H9 (cell line): ENCODE measurements around the gene EDRF1. TPM values are rescaled to one million over a fixed set of nuclear protein-coding genes. Genes with fewer than 3 reads are reported as not detected.

Experiments used
- DNase-seq: peaks from one replicate; pipeline ENCODE4 v3.0.0-alpha.2; 2017
- H2AFZ ChIP-seq: one replicate; pipeline ENCODE4 v1.6.1; 2013; ENCODE audit warnings: mild to moderate bottlenecking, low read length, control low read depth, moderate library complexity
- H2AK5ac ChIP-seq: 2 replicates; pipeline ENCODE4 v1.6.1; 2013; ENCODE audit warnings: low read length, control low read depth, mixed read lengths; ENCODE audit not compliant: insufficient read length
- H2BK120ac ChIP-seq: one replicate; pipeline ENCODE4 v1.6.1; 2013; ENCODE audit warnings: low read depth, mild to moderate bottlenecking, low read length, control low read depth, inconsistent platforms; ENCODE audit not compliant: poor library complexity, severe bottlenecking
- H2BK12ac ChIP-seq: 2 replicates; pipeline ENCODE4 v1.6.1; 2013; ENCODE audit warnings: low read length, control low read depth, mixed read lengths, low read depth; ENCODE audit not compliant: insufficient read length
- H2BK15ac ChIP-seq: 2 replicates; pipeline ENCODE4 v1.6.1; 2013; ENCODE audit warnings: low read depth, low read length, control low read depth
- H2BK20ac ChIP-seq: one replicate; pipeline ENCODE4 v1.6.1; 2013; ENCODE audit warnings: low read depth, mild to moderate bottlenecking, low read length, control low read depth, inconsistent platforms; ENCODE audit not compliant: poor library complexity, severe bottlenecking
- H2BK5ac ChIP-seq: 2 replicates; pipeline ENCODE4 v1.6.1; 2013; ENCODE audit warnings: low read length, control low read depth, mixed read lengths; ENCODE audit not compliant: insufficient read length
- H3K14ac ChIP-seq: 2 replicates; pipeline ENCODE4 v1.6.1; 2013; ENCODE audit warnings: low read length, control low read depth; ENCODE audit not compliant: insufficient read depth
- H3K18ac ChIP-seq: 2 replicates; pipeline ENCODE4 v1.6.1; 2013; ENCODE audit warnings: low read depth, mild to moderate bottlenecking, mixed read lengths, low read length, control low read depth; ENCODE audit not compliant: insufficient read length
- H3K23ac ChIP-seq: 2 replicates; pipeline ENCODE4 v1.6.1; 2013; ENCODE audit warnings: low read length, control low read depth, mixed read lengths, low read depth; ENCODE audit not compliant: insufficient read length
- H3K23me2 ChIP-seq: 2 replicates; pipeline ENCODE4 v1.6.1; 2013; ENCODE audit warnings: low read depth, mild to moderate bottlenecking, mixed read lengths, low read length, control low read depth; ENCODE audit not compliant: insufficient read length, poor library complexity, severe bottlenecking
- H3K27ac ChIP-seq: 2 replicates; pipeline ENCODE4 v1.5.1; 2013; ENCODE audit warnings: low read length, control low read depth, mixed read lengths, low read depth; ENCODE audit not compliant: insufficient read length
- H3K27me3 ChIP-seq: 2 replicates; pipeline ENCODE4 v1.6.1; 2013; ENCODE audit warnings: low read length, control low read depth, inconsistent platforms; ENCODE audit not compliant: insufficient read depth
- H3K4ac ChIP-seq: 2 replicates; pipeline ENCODE4 v1.6.1; 2013; ENCODE audit warnings: low read depth, mild to moderate bottlenecking, control low read depth, inconsistent platforms, low read length, moderate library complexity
- H3K4me1 ChIP-seq: 2 replicates; pipeline ENCODE4 v1.6.1; 2013; ENCODE audit warnings: low read length, control low read depth, inconsistent platforms; ENCODE audit not compliant: insufficient read depth
- H3K4me2 ChIP-seq: 2 replicates; pipeline ENCODE4 v1.6.1; 2013; ENCODE audit warnings: low read length, control low read depth, mixed read lengths; ENCODE audit not compliant: insufficient read length, insufficient read depth
- H3K56ac ChIP-seq: 2 replicates; pipeline ENCODE4 v1.6.1; 2013; ENCODE audit warnings: low read depth, mild to moderate bottlenecking, mixed read lengths, low read length, control low read depth; ENCODE audit not compliant: insufficient read length
- H3K79me1 ChIP-seq: 2 replicates; pipeline ENCODE4 v1.6.1; 2013; ENCODE audit warnings: low read depth, mild to moderate bottlenecking, moderate library complexity, low read length, control low read depth, inconsistent platforms; ENCODE audit not compliant: insufficient read depth, poor library complexity, severe bottlenecking
- H3K79me2 ChIP-seq: 2 replicates; pipeline ENCODE4 v1.6.1; 2013; ENCODE audit warnings: low read length, control low read depth, inconsistent platforms; ENCODE audit not compliant: insufficient read depth
- H3K9ac ChIP-seq: 2 replicates; pipeline ENCODE4 v1.6.1; 2013; ENCODE audit warnings: low read length, control low read depth, mixed read lengths; ENCODE audit not compliant: insufficient read length; ENCODE audit errors: extremely low read depth
- H3K9me3 ChIP-seq: one replicate; pipeline ENCODE4 v1.6.1; 2013; ENCODE audit warnings: low read depth, low read length, inconsistent platforms; ENCODE audit not compliant: control insufficient read depth
- H3T11ph ChIP-seq: one replicate; pipeline ENCODE4 v1.6.1; 2013; ENCODE audit warnings: mild to moderate bottlenecking, low read length, control low read depth, inconsistent platforms
- H4K20me1 ChIP-seq: one replicate; pipeline ENCODE4 v1.6.1; 2013; ENCODE audit not compliant: control insufficient read depth, insufficient read length, insufficient read depth
- H4K5ac ChIP-seq: 2 replicates; pipeline ENCODE4 v1.6.1; 2013; ENCODE audit warnings: low read depth, mild to moderate bottlenecking, mixed read lengths, low read length, control low read depth; ENCODE audit not compliant: insufficient read length
- H4K8ac ChIP-seq: replicated peaks from 2 replicates; pipeline ENCODE4 v1.6.1; 2013; ENCODE audit warnings: low read length, control low read depth, mixed read lengths, low read depth; ENCODE audit not compliant: insufficient read length
- H4K91ac ChIP-seq: 2 replicates; pipeline ENCODE4 v1.6.1; 2013; ENCODE audit warnings: low read depth, mild to moderate bottlenecking, moderate library complexity, mixed read lengths, low read length, control low read depth; ENCODE audit not compliant: insufficient read length
- H3K27ac Mint-ChIP-seq, 3 experiments: 2 replicates in 2 of 3; 3 replicates in 1 of 3; pipeline ENCODE4 v1.8.0; 2020 to 2021; ENCODE audit warnings: mixed read lengths in 3 of 3, mild to moderate bottlenecking in 1 of 3, moderate library complexity in 1 of 3
- H3K27me3 Mint-ChIP-seq: 2 replicates; pipeline ENCODE4 v1.8.0; 2021; ENCODE audit warnings: low read depth, mild to moderate bottlenecking, moderate library complexity, mixed read lengths
- H3K36me3 Mint-ChIP-seq, 3 experiments: 2 replicates in 2 of 3; 3 replicates in 1 of 3; pipeline ENCODE4 v1.8.0; 2020 to 2021; ENCODE audit warnings: low read depth in 3 of 3, mixed read lengths in 3 of 3; ENCODE audit not compliant: insufficient read depth in 1 of 3
- H3K4me1 Mint-ChIP-seq, 2 experiments: 2 replicates each; pipeline ENCODE4 v1.8.0; 2020; ENCODE audit warnings: mixed read lengths in 2 of 2
- H3K4me3 Mint-ChIP-seq, 2 experiments: 2 replicates in 1 of 2; 3 replicates in 1 of 2; pipeline ENCODE4 v1.8.0; 2020 to 2021; ENCODE audit warnings: mild to moderate bottlenecking in 2 of 2, mixed read lengths in 2 of 2, moderate library complexity in 1 of 2
- H3K9me3 Mint-ChIP-seq, 2 experiments: 2 replicates in 1 of 2; 3 replicates in 1 of 2; pipeline ENCODE4 v1.8.0; 2020; ENCODE audit warnings: mild to moderate bottlenecking in 2 of 2, mixed read lengths in 2 of 2, moderate library complexity in 1 of 2
- WGBS: extraction: QIAGEN DNeasy Blood & Tissue Kit; methylation state at CpG from one replicate; pipeline ENCODE4 v1.1.7; 2013; ENCODE audit warnings: missing lambda C conversion rate, low lambda C conversion rate, mixed read lengths; ENCODE audit not compliant: insufficient read length; ENCODE audit errors: extremely low coverage; 5-methylcytosine and 5-hydroxymethylcytosine counted together
- total RNA-seq: library from RNA; stranded (reverse); gene quantifications from 2 replicates; pipeline ENCODE4 v1.2.1, GENCODE V29; 2021
- TF ChIP-seq, protein P1 (sequence below): fragments of 200-600 bp; sonication (generic); conservative IDR thresholded peaks from 3 replicates; pipeline ENCODE4 v1.8.0; 2021; ENCODE audit warnings: antibody characterized with exemption, mild to moderate bottlenecking

The EDRF1 gene
- total RNA-seq, 1 experiment from 2014 or later: 51.0 TPM

DNA sequence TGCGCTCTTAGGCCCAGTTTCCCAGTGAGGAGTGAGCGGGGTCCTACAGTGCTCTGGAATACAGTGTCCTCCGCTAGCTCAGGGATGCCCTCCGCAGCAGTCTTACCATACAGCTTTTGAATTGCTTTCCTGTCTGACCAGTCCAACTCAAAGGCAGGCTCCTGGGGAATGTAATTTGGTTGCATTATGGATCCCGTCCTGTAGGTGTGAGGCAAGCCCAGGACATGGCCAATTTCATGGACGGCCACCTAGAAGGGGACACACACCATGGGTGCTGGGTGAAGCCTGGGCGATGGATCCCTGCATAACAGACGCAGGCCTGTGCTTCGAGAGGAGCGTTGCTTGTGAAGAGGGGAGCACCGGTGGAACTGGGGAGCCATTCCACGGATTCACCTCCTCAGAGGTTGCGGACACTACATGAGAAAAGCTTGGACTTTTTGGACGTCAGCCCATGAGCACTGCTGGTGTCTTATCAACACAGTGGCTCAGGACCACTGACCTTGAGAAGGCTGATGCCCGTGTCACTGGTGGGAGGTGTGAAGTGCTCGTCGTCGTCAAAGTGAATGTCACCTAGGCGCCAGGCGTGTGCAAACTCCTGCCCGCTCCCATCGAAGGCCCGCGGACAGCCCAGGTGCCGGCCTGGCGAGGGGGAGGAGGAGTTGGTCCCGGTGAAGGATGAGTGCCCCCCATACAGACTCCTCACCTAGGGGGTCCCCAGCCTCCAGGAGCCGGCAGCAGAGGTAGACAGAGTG lies 52.8 kb downstream of the EDRF1 start:
- no peak overlapping the region for H3K23ac ChIP-seq
- H2BK5ac ChIP-seq: no peak overlapping the region
- H3K14ac ChIP-seq: no peak overlapping the region; the same call in 1 of the 2 replicates
- no peak overlapping the region for H2BK15ac ChIP-seq
- H2AK5ac ChIP-seq: no peak overlapping the region
- H3K27me3 ChIP-seq: no peaks in the 10 kb centered on the region
- H3K4me1 ChIP-seq: no peaks in the 10 kb centered on the region
- TF ChIP-seq, protein P1, sequence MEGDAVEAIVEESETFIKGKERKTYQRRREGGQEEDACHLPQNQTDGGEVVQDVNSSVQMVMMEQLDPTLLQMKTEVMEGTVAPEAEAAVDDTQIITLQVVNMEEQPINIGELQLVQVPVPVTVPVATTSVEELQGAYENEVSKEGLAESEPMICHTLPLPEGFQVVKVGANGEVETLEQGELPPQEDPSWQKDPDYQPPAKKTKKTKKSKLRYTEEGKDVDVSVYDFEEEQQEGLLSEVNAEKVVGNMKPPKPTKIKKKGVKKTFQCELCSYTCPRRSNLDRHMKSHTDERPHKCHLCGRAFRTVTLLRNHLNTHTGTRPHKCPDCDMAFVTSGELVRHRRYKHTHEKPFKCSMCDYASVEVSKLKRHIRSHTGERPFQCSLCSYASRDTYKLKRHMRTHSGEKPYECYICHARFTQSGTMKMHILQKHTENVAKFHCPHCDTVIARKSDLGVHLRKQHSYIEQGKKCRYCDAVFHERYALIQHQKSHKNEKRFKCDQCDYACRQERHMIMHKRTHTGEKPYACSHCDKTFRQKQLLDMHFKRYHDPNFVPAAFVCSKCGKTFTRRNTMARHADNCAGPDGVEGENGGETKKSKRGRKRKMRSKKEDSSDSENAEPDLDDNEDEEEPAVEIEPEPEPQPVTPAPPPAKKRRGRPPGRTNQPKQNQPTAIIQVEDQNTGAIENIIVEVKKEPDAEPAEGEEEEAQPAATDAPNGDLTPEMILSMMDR: no peak
- H3K27ac ChIP-seq: no peak overlapping the region
- no peak for DNase-seq
- H3T11ph ChIP-seq: no peak overlapping the region
- H2BK20ac ChIP-seq: no peak overlapping the region
- H3K18ac ChIP-seq: no peak overlapping the region
- H2BK120ac ChIP-seq: no peak overlapping the region
- WGBS: no CpG with 5 or more reads among the region's 28 CpGs
- no peak overlapping the region for H2AFZ ChIP-seq
- H3K4me2 ChIP-seq: no peak overlapping the region
- no peaks in the 10 kb centered on the region for H3K23me2 ChIP-seq
- no peaks in the 10 kb centered on the region for H3K9me3 ChIP-seq
- H3K79me2 ChIP-seq: no peaks in the 10 kb centered on the region
- Mint-ChIP-seq H3K4me3 (no peak overlapping the region), H3K9me3 (no peaks in the 10 kb centered on the region; a peak in 1 of 5 replicates), H3K4me1 (no peaks in the 10 kb centered on the region), H3K27ac (0 out of 7 replicates have a peak overlapping the region, but pooled peaks of 1 of the 3 experiments have one; percentile 61), H3K27me3 (peaks cover 3% of the 10 kb centered on the region), H3K36me3 (peaks cover 0 to 2% (median 0%) of the 10 kb centered on the region in 3 experiments; a peak in 1 of 7 replicates)
- no peak overlapping the region for H3K4ac ChIP-seq
- H4K91ac ChIP-seq: no peak overlapping the region
- no peaks in the 10 kb centered on the region for H3K79me1 ChIP-seq
- no peak overlapping the region for H2BK12ac ChIP-seq
- H4K20me1 ChIP-seq: no peaks in the 10 kb centered on the region
- H4K5ac ChIP-seq: no peak overlapping the region
- no peak overlapping the region for H4K8ac ChIP-seq
- no peak overlapping the region for H3K56ac ChIP-seq
- no peak overlapping the region for H3K9ac ChIP-seq
